HL-60 (cell line): ENCODE data around the gene NHEJ1.

ENCODE experiments used
- DNase-seq, 2 experiments: peaks; one replicate each; pipeline ENCODE4 v3.0.0-alpha.2; 2010 to 2020; ENCODE audit warnings: low read depth in 1 of 2, low spot score in 1 of 2
- H3K27ac ChIP-seq: fragments of 250-450 bp; sonication (Bioruptor Pico); replicated peaks from 2 replicates; pipeline ENCODE4 v1.5.1; 2020; ENCODE audit warnings: mild to moderate bottlenecking, moderate library complexity
- H3K27me3 ChIP-seq: fragments of 250-450 bp; sonication (Bioruptor Pico); 2 replicates; pipeline ENCODE4 v1.5.1; 2021; ENCODE audit warnings: mild to moderate bottlenecking, moderate library complexity; ENCODE audit not compliant: insufficient read depth, poor library complexity, severe bottlenecking
- H3K4me3 ChIP-seq: replicated peaks from 2 replicates; pipeline ENCODE4 v1.5.1; 2011; ENCODE audit warnings: mild to moderate bottlenecking, control low read depth, low read length; ENCODE audit not compliant: insufficient read depth
- CTCF ChIP-seq: IDR thresholded peaks from one replicate; pipeline ENCODE4 v1.5.1; 2011; ENCODE audit warnings: low read length, control low read depth, inconsistent platforms; ENCODE audit not compliant: insufficient read depth
- GABPA ChIP-seq: IDR thresholded peaks from 2 replicates; pipeline ENCODE4 v1.6.1; 2012; ENCODE audit warnings: low read depth
- POLR2AphosphoS5 ChIP-seq: IDR thresholded peaks from 2 replicates; pipeline ENCODE4 v1.6.1; 2012; ENCODE audit warnings: low read depth
- REST ChIP-seq: IDR thresholded peaks from 2 replicates; pipeline ENCODE4 v1.6.1; 2012; ENCODE audit warnings: low read depth; ENCODE audit not compliant: insufficient replicate concordance
- SPI1 ChIP-seq: IDR thresholded peaks from 2 replicates; pipeline ENCODE4 v1.6.1; 2012; ENCODE audit warnings: low read depth, mild to moderate bottlenecking, borderline replicate concordance

NHEJ1 gene

GRCh38 chr2:219076253-219076652 lies 84.4 kb downstream of the NHEJ1 start:
- TF ChIP-seq CTCF (no peak), SPI1 (peak; percentile 94), POLR2AphosphoS5 (peak; percentile 18; the same call in 1 of the 2 replicates)
- no peak overlapping the region for H3K4me3 ChIP-seq
- DNase-seq: peak in 1 of 2 experiments; percentile 80
- no peaks in the 10 kb centered on the region for H3K27me3 ChIP-seq
- peak overlapping the region; percentile 37 for H3K27ac ChIP-seq

GRCh38 chr2:219073413-219074129 lies 87.0 kb downstream of the NHEJ1 start:
- Histone ChIP-seq H3K27me3 (no peaks in the 10 kb centered on the region), H3K4me3 (no peak overlapping the region), H3K27ac (no peak overlapping the region)
- DNase-seq: peak; percentile 61 to 70
- TF ChIP-seq POLR2AphosphoS5: no peak
- TF ChIP-seq SPI1: no peak
- no peak for TF ChIP-seq REST
- TF ChIP-seq CTCF: peak; percentile 70
- no peak for TF ChIP-seq GABPA

GRCh38 chr2:219072741-219073250 lies 87.8 kb downstream of the NHEJ1 start:
- H3K27me3 ChIP-seq: no peaks in the 10 kb centered on the region
- TF ChIP-seq POLR2AphosphoS5: no peak
- TF ChIP-seq SPI1: no peak
- TF ChIP-seq REST: no peak
- TF ChIP-seq CTCF: no peak
- TF ChIP-seq GABPA: no peak

More at GRCh38 chr2:219072741-219073250, 87.8 kb downstream of the NHEJ1 start:
- no peak for DNase-seq
- Histone ChIP-seq H3K4me3 (no peak overlapping the region), H3K27ac (no peak overlapping the region)
